Mesendoderm (in vitro differentiated cells): ENCODE data around the gene CDYL.

Experiments used
- DNase-seq: peaks from one replicate; pipeline ENCODE4 v3.0.0; 2013
- H2AK5ac ChIP-seq: 2 replicates; pipeline ENCODE4 v1.6.1; 2013; ENCODE audit warnings: low read length, inconsistent platforms
- H2BK120ac ChIP-seq: 2 replicates; pipeline ENCODE4 v1.6.1; 2013; ENCODE audit warnings: low read depth, mild to moderate bottlenecking, low read length, moderate library complexity, mixed read lengths
- H2BK15ac ChIP-seq: replicated peaks from 2 replicates; pipeline ENCODE4 v1.6.1; 2013; ENCODE audit warnings: low read depth, mild to moderate bottlenecking, moderate library complexity
- H2BK5ac ChIP-seq: 2 replicates; pipeline ENCODE4 v1.6.1; 2013; ENCODE audit warnings: low read length, inconsistent platforms
- H3K18ac ChIP-seq: 2 replicates; pipeline ENCODE4 v1.6.1; 2013; ENCODE audit warnings: mild to moderate bottlenecking, low read length, mixed read lengths
- H3K23ac ChIP-seq: one replicate; pipeline ENCODE4 v1.6.1; 2013; ENCODE audit warnings: low read length
- H3K27ac ChIP-seq: 2 replicates; pipeline ENCODE4 v1.5.1; 2013; ENCODE audit warnings: low read depth, mild to moderate bottlenecking, inconsistent platforms, low read length, moderate library complexity
- H3K27me3 ChIP-seq: 2 replicates; pipeline ENCODE4 v1.6.1; 2013; ENCODE audit warnings: low read length, control low read depth, mild to moderate bottlenecking, inconsistent platforms; ENCODE audit not compliant: insufficient read depth, poor library complexity
- H3K36me3 ChIP-seq: 2 replicates; pipeline ENCODE4 v1.6.1; 2013; ENCODE audit warnings: low read length, inconsistent platforms; ENCODE audit not compliant: control insufficient read depth, insufficient read depth
- H3K4ac ChIP-seq: one replicate; pipeline ENCODE4 v1.6.1; 2013; ENCODE audit warnings: low read depth, mild to moderate bottlenecking, low read length, moderate library complexity
- H3K4me1 ChIP-seq: 2 replicates; pipeline ENCODE4 v1.6.1; 2013; ENCODE audit warnings: low read depth, low read length, inconsistent platforms; ENCODE audit not compliant: control insufficient read depth
- H3K4me2 ChIP-seq: 2 replicates; pipeline ENCODE4 v1.6.1; 2013; ENCODE audit warnings: low read length
- H3K4me3 ChIP-seq: 2 replicates; pipeline ENCODE4 v1.5.1; 2013; ENCODE audit warnings: mild to moderate bottlenecking, low read length
- H3K56ac ChIP-seq: one replicate; pipeline ENCODE4 v1.6.1; 2013; ENCODE audit warnings: low read length
- H3K79me1 ChIP-seq: 2 replicates; pipeline ENCODE4 v1.6.1; 2013; ENCODE audit warnings: low read length, inconsistent platforms
- H3K79me2 ChIP-seq: 2 replicates; pipeline ENCODE4 v1.6.1; 2013; ENCODE audit warnings: mild to moderate bottlenecking, low read length; ENCODE audit not compliant: control insufficient read depth, insufficient read depth
- H3K9ac ChIP-seq: 2 replicates; pipeline ENCODE4 v1.6.1; 2013; ENCODE audit warnings: low read length, inconsistent platforms
- H4K5ac ChIP-seq: one replicate; pipeline ENCODE4 v1.6.1; 2013; ENCODE audit warnings: low read length
- H4K8ac ChIP-seq: one replicate; pipeline ENCODE4 v1.6.1; 2013; ENCODE audit warnings: low read depth, mild to moderate bottlenecking, control low read depth, low read length, moderate library complexity
- WGBS: extraction: QIAGEN DNeasy Blood & Tissue Kit; methylation state at CpG from one replicate; pipeline ENCODE4 v1.1.7; 2013; ENCODE audit warnings: low lambda C conversion rate, missing lambda C conversion rate; ENCODE audit not compliant: insufficient coverage; ENCODE audit errors: extremely low coverage; 5-methylcytosine and 5-hydroxymethylcytosine counted together

CDYL gene

GRCh38 chr6:4910037-4910760 is 134.0 kb downstream of the CDYL start:
- Histone ChIP-seq H3K27ac (no peak overlapping the region), H3K23ac (no peak overlapping the region), H3K4ac (no peak overlapping the region), H3K36me3 (no peaks in the 10 kb centered on the region), H3K4me3 (no peak overlapping the region), H3K18ac (no peak overlapping the region), H3K27me3 (no peaks in the 10 kb centered on the region), H3K56ac (no peak overlapping the region), H2BK5ac (no peak overlapping the region), H2AK5ac (no peak overlapping the region), H3K79me2 (peaks cover 36% of the 10 kb centered on the region), H4K8ac (no peak overlapping the region), H4K5ac (no peak overlapping the region), H3K9ac (no peak overlapping the region), H2BK15ac (no peak overlapping the region), H2BK120ac (no peak overlapping the region), H3K79me1 (peaks cover 25% of the 10 kb centered on the region), H3K4me2 (no peak overlapping the region), H3K4me1 (peaks cover 13% of the 10 kb centered on the region)
- no peak for DNase-seq
- WGBS: no CpG with 5 or more reads among the region's 9 CpGs

GRCh38 chr6:4912559-4912958 is 136.4 kb downstream of the CDYL start:
- peak; percentile 37 for DNase-seq
- H2BK120ac ChIP-seq: no peak overlapping the region
- H2BK15ac ChIP-seq: no peak overlapping the region
- H3K23ac ChIP-seq: no peak overlapping the region
- no peak overlapping the region for H3K4me2 ChIP-seq
- no peaks in the 10 kb centered on the region for H3K36me3 ChIP-seq
- no peak overlapping the region for H3K56ac ChIP-seq
- H3K27me3 ChIP-seq: no peaks in the 10 kb centered on the region
- H3K4ac ChIP-seq: no peak overlapping the region
- peaks cover 13% of the 10 kb centered on the region for H3K4me1 ChIP-seq
- H3K18ac ChIP-seq: no peak overlapping the region
- no CpG with 5 or more reads among the region's 5 CpGs for WGBS
- no peak overlapping the region for H2AK5ac ChIP-seq
- H3K27ac ChIP-seq: no peak overlapping the region
- no peak overlapping the region for H3K9ac ChIP-seq
- H3K79me1 ChIP-seq: peaks cover 32% of the 10 kb centered on the region
- H4K5ac ChIP-seq: no peak overlapping the region
- no peak overlapping the region for H4K8ac ChIP-seq
- no peak overlapping the region for H2BK5ac ChIP-seq
- peaks cover 40% of the 10 kb centered on the region for H3K79me2 ChIP-seq
- no peak overlapping the region for H3K4me3 ChIP-seq

- DNase-seq: no peak
Measured at GRCh38 chr6:4913705-4914419, 137.7 kb downstream of the CDYL start.

GRCh38 chr6:4914420-4915159 is 138.4 kb downstream of the CDYL start:
- H3K4me1 ChIP-seq: peaks cover 13% of the 10 kb centered on the region
- no peak overlapping the region for H3K4ac ChIP-seq
- whole genome bisulfite sequencing: no CpG with 5 or more reads among the region's 14 CpGs
- H3K79me2 ChIP-seq: peaks cover 40% of the 10 kb centered on the region
- peak overlapping the region; percentile 27 for H3K56ac ChIP-seq
- H4K5ac ChIP-seq: no peak overlapping the region
- H2BK5ac ChIP-seq: no peak overlapping the region
- H4K8ac ChIP-seq: no peak overlapping the region
- no peak overlapping the region for H2BK120ac ChIP-seq
- H3K79me1 ChIP-seq: peaks cover 29% of the 10 kb centered on the region
- no peak for DNase-seq
- H3K23ac ChIP-seq: peak overlapping the region; percentile 29
- H3K27ac ChIP-seq: no peak overlapping the region
- H3K36me3 ChIP-seq: no peaks in the 10 kb centered on the region
- H3K4me2 ChIP-seq: no peak overlapping the region
- no peak overlapping the region for H2AK5ac ChIP-seq
- no peak overlapping the region for H3K9ac ChIP-seq
- H3K4me3 ChIP-seq: no peak overlapping the region
- H3K18ac ChIP-seq: no peak overlapping the region
- no peak overlapping the region for H2BK15ac ChIP-seq
- no peaks in the 10 kb centered on the region for H3K27me3 ChIP-seq

More at GRCh38 chr6:4913705-4914419, 137.7 kb downstream of the CDYL start:
- H3K56ac ChIP-seq: peak overlapping the region; percentile 27
- no peak overlapping the region for H3K4ac ChIP-seq
- peaks cover 31% of the 10 kb centered on the region for H3K79me1 ChIP-seq
- H3K18ac ChIP-seq: no peak overlapping the region
- no peak overlapping the region for H2AK5ac ChIP-seq
- no peak overlapping the region for H3K4me2 ChIP-seq
- H3K36me3 ChIP-seq: no peaks in the 10 kb centered on the region
- no peak overlapping the region for H3K4me3 ChIP-seq
- no peak overlapping the region for H4K5ac ChIP-seq
- no peak overlapping the region for H3K9ac ChIP-seq
- peak overlapping the region; percentile 29 for H3K23ac ChIP-seq
- H2BK15ac ChIP-seq: no peak overlapping the region
- H3K27me3 ChIP-seq: no peaks in the 10 kb centered on the region
- WGBS: no CpG with 5 or more reads among the region's 10 CpGs
- H2BK120ac ChIP-seq: no peak overlapping the region
- H3K27ac ChIP-seq: no peak overlapping the region
- peaks cover 40% of the 10 kb centered on the region for H3K79me2 ChIP-seq
- no peak overlapping the region for H2BK5ac ChIP-seq
- peaks cover 13% of the 10 kb centered on the region for H3K4me1 ChIP-seq
- H4K8ac ChIP-seq: no peak overlapping the region

- Histone ChIP-seq H3K79me1 (peaks cover 34% of the 10 kb centered on the region), H3K56ac (no peak overlapping the region), H3K27ac (no peak overlapping the region)
Measured at GRCh38 chr6:4916954-4917561, 140.9 kb downstream of the CDYL start.

More at GRCh38 chr6:4916954-4917561, 140.9 kb downstream of the CDYL start:
- no peak overlapping the region for H3K4me2 ChIP-seq
- no peaks in the 10 kb centered on the region for H3K36me3 ChIP-seq
- no peak for DNase-seq
- no peak overlapping the region for H2BK5ac ChIP-seq
- no peak overlapping the region for H4K5ac ChIP-seq
- no CpG with 5 or more reads among the region's 5 CpGs for WGBS
- no peak overlapping the region for H3K18ac ChIP-seq
- H3K79me2 ChIP-seq: peaks cover 39% of the 10 kb centered on the region
- peaks cover 13% of the 10 kb centered on the region for H3K4me1 ChIP-seq
- H2AK5ac ChIP-seq: no peak overlapping the region
- no peak overlapping the region for H3K23ac ChIP-seq
- no peak overlapping the region for H2BK15ac ChIP-seq
- H3K27me3 ChIP-seq: no peaks in the 10 kb centered on the region
- no peak overlapping the region for H3K9ac ChIP-seq
- no peak overlapping the region for H4K8ac ChIP-seq
- H3K4ac ChIP-seq: no peak overlapping the region
- no peak overlapping the region for H2BK120ac ChIP-seq
- no peak overlapping the region for H3K4me3 ChIP-seq
